Fibroblast of the aortic adventitia (primary cell): Measurements from ENCODE around the gene HMX1. TPM values are rescaled to one million over a fixed set of nuclear protein-coding genes. Genes with fewer than 3 reads are reported as not detected.

ENCODE experiments used
- DNase-seq: peaks from one replicate; pipeline ENCODE4 v3.0.0-alpha.2; 2010; ENCODE audit warnings: low read depth
- H3K4me3 ChIP-seq: 2 replicates; pipeline ENCODE4 v1.5.1; 2011; ENCODE audit warnings: low read depth, mild to moderate bottlenecking, control low read depth, low read length, moderate library complexity
- CTCF ChIP-seq: IDR thresholded peaks from 2 replicates; pipeline ENCODE4 v1.5.1; 2011; ENCODE audit warnings: mild to moderate bottlenecking, low read length, control low read depth, inconsistent platforms; ENCODE audit not compliant: insufficient read depth
- total RNA-seq: library from RNA; depleted of rRNA; stranded (reverse); fragments of >200 nt; gene quantifications from 2 replicates; pipeline ENCODE4 v1.2.3, GENCODE V29; 2012; ENCODE audit warnings: low replicate concordance

Gene HMX1
- total RNA-seq, 1 donor: not detected

DNA sequence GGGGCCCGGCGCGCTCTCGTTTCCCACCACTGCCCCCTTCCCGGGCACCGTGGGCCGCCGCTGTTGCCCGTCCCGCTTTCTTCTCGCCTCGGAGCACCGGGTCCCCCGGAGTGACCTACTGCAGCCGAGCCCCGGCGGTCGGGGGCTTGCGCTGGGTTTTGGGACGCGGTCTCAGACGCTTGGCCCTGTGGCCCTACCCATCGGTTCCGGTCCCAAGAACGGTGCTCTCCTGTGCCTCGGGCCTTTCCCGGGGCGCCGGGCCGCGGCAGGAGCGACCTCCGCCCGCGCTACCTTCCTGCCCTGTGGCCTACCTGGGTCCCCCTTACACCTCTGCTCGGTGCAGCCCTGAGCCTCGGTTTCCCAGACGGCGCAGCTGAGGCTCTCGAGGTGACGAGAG, 21.6 kb upstream of the HMX1 start:
- DNase-seq: no peak
- no peak overlapping the region for H3K4me3 ChIP-seq
- TF ChIP-seq CTCF: no peak

DNA sequence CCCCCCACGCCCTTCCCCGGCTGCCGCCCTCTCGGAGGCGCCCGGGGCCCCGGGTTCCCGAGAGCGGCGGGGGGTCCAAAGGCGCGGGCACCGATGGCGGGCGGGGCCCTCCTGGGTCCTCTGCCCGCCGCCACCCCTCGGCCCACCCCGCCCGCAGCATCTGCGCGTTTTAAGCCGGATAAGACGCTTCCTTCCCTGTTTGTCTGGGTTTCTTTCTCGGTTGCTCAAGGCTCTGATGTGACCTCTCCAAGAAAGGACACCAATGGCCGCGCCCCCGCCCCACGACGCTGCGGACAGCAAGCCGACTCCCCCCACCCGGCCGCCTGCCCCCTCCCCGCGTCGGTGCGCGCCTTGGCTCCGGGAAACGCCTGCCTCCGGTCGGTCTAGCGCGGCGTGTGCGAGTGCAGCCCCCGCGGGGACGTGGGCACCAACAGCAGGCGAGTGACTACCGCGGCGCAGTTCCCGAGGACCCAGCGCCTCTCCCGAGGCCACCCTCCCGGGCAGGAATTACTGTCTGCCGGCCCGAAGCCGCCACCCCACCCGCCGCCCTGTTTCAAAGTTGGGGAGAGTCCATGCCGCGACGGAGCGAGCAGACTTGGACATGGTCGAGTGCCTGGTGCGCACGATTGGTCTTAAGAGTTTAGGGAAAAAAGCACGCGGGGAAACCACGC, 21.1 kb upstream of the HMX1 start:
- H3K4me3 ChIP-seq: no peak overlapping the region
- no peak for TF ChIP-seq CTCF
- no peak for DNase-seq

GRCh38 chr4:8891646-8892555, 20.3 kb upstream of the HMX1 start:
- no peak overlapping the region for H3K4me3 ChIP-seq
- no peak for DNase-seq
- no peak for TF ChIP-seq CTCF

- H3K4me3 ChIP-seq: no peak overlapping the region
- no peak for TF ChIP-seq CTCF
- no peak for DNase-seq
Observed at GRCh38 chr4:8891255-8891645, 19.6 kb upstream of the HMX1 start.

DNA sequence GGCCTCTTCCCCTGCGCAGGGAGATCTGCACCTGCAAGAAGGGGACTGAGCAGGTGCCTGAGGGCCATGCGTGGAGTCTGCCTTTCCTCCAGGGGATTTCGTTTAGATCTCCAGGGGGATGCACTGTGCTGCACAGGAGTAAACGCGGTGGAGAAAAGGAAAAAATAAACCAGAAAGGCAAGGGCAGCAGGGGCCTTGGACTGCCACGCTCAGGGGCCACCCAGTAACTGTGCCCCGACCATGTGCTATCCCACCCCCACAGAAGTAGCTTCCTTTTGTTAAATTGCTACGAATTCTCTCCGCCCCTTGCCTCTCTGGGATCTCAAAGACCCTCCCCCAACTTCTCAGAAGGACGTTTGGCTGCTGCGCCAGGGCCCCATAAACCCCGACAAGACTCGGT, 17.2 kb upstream of the HMX1 start:
- no peak for DNase-seq
- H3K4me3 ChIP-seq: no peak overlapping the region
- no peak for TF ChIP-seq CTCF

DNA sequence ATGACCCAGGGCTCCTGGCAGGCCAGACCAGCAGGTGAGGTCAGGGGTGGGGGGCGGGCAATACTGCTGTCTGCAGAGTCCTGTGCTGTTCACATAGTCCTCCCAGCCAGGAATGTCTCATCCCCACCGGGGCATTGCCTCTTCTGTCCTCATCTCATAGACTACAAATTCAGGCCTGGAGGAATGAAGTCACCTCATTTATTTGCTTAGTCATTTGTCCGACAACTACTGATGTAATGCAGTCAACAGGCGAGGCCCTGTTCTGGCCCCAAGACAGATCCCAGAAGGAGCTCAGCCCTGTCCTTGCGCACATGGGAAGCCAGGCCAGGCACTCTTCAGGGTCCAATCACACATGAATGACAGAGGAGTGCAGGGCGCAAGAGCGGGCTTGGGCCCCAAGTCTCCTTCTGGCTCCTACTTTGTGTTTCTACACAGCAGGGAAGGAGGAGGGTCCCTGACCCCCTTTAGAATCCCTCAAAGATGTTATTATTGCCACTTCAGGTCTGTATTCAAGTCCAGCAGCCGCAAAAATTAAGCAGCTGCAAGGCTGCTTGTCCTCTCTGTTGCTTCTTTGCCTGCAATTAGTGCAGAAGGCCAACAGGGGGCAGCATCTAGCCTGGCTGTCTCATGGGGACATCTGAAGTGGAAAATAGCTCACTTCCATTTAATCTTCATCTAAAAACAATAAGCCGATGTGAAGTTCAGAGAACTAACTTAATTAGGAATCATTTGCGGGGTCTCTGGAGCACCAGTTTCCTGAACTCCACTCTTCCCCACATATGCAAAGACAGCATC, 15.2 kb upstream of the HMX1 start:
- TF ChIP-seq CTCF: peak; percentile 29
- DNase-seq: no peak
- H3K4me3 ChIP-seq: no peak overlapping the region
